Right lobe of liver (tissue), 4 donors: Measurements from ENCODE around the gene KIF1A.

Experiments
- CTCF ChIP-seq, 4 donors: fragments of 200-600 bp in 3 of 4; fragments of 450-650 bp in 1 of 4; IDR thresholded peaks; one replicate each; pipeline versions ENCODE4 v1.5.1 to v1.8.0; 2016 to 2022; ENCODE audit warnings: antibody characterized with exemption in 4 of 4, mild to moderate bottlenecking in 2 of 4
- POLR2A ChIP-seq: fragments of 450-650 bp; IDR thresholded peaks from one replicate; pipeline ENCODE4 v1.6.1; 2017; ENCODE audit warnings: antibody characterized with exemption, mild to moderate bottlenecking
- donor health status: DM: no; HTN: no; CAD: no.
- donor health status: DM: no; HTN: no; CAD: no.
- donor health status: DM: no; HTN: yes; CAD: no.

GRCh38 chr2:240814946-240815760, 4.9 kb downstream of the KIF1A start:
- TF ChIP-seq POLR2A (no peak), CTCF (IDR thresholded peaks at IDR 0.05) (no peak)
